Lower leg skin (tissue), 4 donors: ENCODE data around the gene NOS3. TPM values are rescaled to one million over a fixed set of nuclear protein-coding genes. Genes with fewer than 3 reads are reported as not detected.

Experiments used
- DNase-seq, 2 donors: peaks; one replicate each; pipeline ENCODE4 v3.0.0-alpha.2; 2019; ENCODE audit warnings: low spot score in 2 of 2
- H3K4me3 ChIP-seq: fragments of 200-600 bp; sonication (generic); 2 replicates; pipeline ENCODE4 v1.5.1; 2017; ENCODE audit warnings: mild to moderate bottlenecking, low read depth; ENCODE audit not compliant: poor library complexity, severe bottlenecking
- CTCF ChIP-seq, 3 donors: fragments of 450-650 bp; IDR thresholded peaks; one replicate each; pipeline ENCODE4 v1.5.1; 2016; ENCODE audit warnings: antibody characterized with exemption in 3 of 3, mild to moderate bottlenecking in 3 of 3, moderate library complexity in 2 of 3
- POLR2A ChIP-seq, 2 donors: fragments of 450-650 bp; IDR thresholded peaks; one replicate each; pipeline ENCODE4 v1.6.1; 2016 to 2017; ENCODE audit warnings: antibody characterized with exemption in 2 of 2, mild to moderate bottlenecking in 1 of 2, moderate library complexity in 1 of 2
- WGBS, 2 donors: methylation state at CpG; one replicate each; pipeline ENCODE4 v1.1.5; 2018; 5-methylcytosine and 5-hydroxymethylcytosine counted together
- intact Hi-C: fragments of 100-400 bp; cut with DNase I; formaldehyde crosslinking; loops from one replicate; pipeline ENCODE4 v1.15.0; 2023; ENCODE audit warnings: low total_unique reads
- total RNA-seq, 4 donors: library from RNA; depleted of rRNA; stranded (reverse); fragments of >200 nt; gene quantifications; one replicate each; pipeline ENCODE4 v1.1.0, GENCODE V29; 2016

Gene NOS3
- total RNA-seq, 4 donors from 2014 or later = 4.0 to 8.9 (median 5.8) TPM

GRCh38 chr7:150944066-150945042 is 46.5 kb upstream of the NOS3 start:
- intact Hi-C loops = no loop called here
- no peak overlapping the region for H3K4me3 ChIP-seq
- TF ChIP-seq POLR2A (IDR thresholded peaks at IDR 0.05) = no peak
- TF ChIP-seq CTCF (IDR thresholded peaks at IDR 0.05) = no peak
- 57 to 83% methylated on average over 6 of the region's 6 CpGs for WGBS, 2 donors
- DNase-seq = peak in 1 of 2 donors; percentile 81

- TF ChIP-seq POLR2A (IDR thresholded peaks at IDR 0.05) (no peak), CTCF (IDR thresholded peaks at IDR 0.05) (no peak)
- WGBS, 2 donors = 48 to 58% methylated on average over 13 to 16 of the region's 19 CpGs
- intact Hi-C loops = no loop called here
- H3K4me3 ChIP-seq = no peak overlapping the region
- DNase-seq = peak in 1 of 2 donors; percentile 76
Measured at GRCh38 chr7:150945171-150945852, 45.5 kb upstream of the NOS3 start.

GRCh38 chr7:150945853-150946420 is 44.9 kb upstream of the NOS3 start:
- peak in 1 of 2 donors; percentile 84 for DNase-seq
- no peak overlapping the region for H3K4me3 ChIP-seq
- intact Hi-C loops = no loop called here
- WGBS, 2 donors = 67 to 71% methylated on average over 16 to 17 of the region's 17 CpGs
- TF ChIP-seq CTCF (IDR thresholded peaks at IDR 0.05) = no peak
- TF ChIP-seq POLR2A (IDR thresholded peaks at IDR 0.05) = no peak

- intact Hi-C loops = no loop called here
- DNase-seq = peak in 1 of 2 donors; percentile 81
- H3K4me3 ChIP-seq = no peak overlapping the region
- TF ChIP-seq CTCF (IDR thresholded peaks at IDR 0.05) (no peak), POLR2A (IDR thresholded peaks at IDR 0.05) (no peak)
- WGBS, 2 donors = 63 to 69% methylated on average over 22 to 25 of the region's 27 CpGs
Measured at GRCh38 chr7:150946421-150947240, 44.2 kb upstream of the NOS3 start.

GRCh38 chr7:150947241-150947745 is 43.5 kb upstream of the NOS3 start:
- peak in 1 of 2 donors; percentile 78 for DNase-seq
- intact Hi-C loops = no loop called here
- no peak overlapping the region for H3K4me3 ChIP-seq
- TF ChIP-seq POLR2A (IDR thresholded peaks at IDR 0.05) (no peak), CTCF (IDR thresholded peaks at IDR 0.05) (no peak)
- WGBS, 2 donors = 8 to 20% methylated on average over 25 to 29 of the region's 31 CpGs
